Prostate gland (tissue), 2 donors: Measurements from ENCODE around the gene AUTS2.

Source experiments
- CTCF ChIP-seq, 4 experiments: fragments of 200-600 bp in 2 of 4; fragments of 450-650 bp in 2 of 4; sonication (generic) in 2 of 4; IDR thresholded peaks; 1 replicate in 3 of 4; 2 replicates in 1 of 4; pipeline ENCODE4 v1.5.1; 2016 to 2019; ENCODE audit warnings: antibody characterized with exemption in 4 of 4, mild to moderate bottlenecking in 2 of 4, moderate library complexity in 2 of 4
- POLR2A ChIP-seq: fragments of 450-650 bp; IDR thresholded peaks from one replicate; pipeline ENCODE4 v1.6.1; 2016; ENCODE audit warnings: antibody characterized with exemption, mild to moderate bottlenecking
- POLR2AphosphoS5 ChIP-seq: sonication (generic); formaldehyde crosslinking; IDR thresholded peaks from one replicate; pipeline ENCODE4 v1.6.1; 2017; ENCODE audit warnings: antibody characterized with exemption

GRCh38 chr7:69692611-69693010, 94.3 kb downstream of the AUTS2 start:
- TF ChIP-seq POLR2A, result no peak
- no peak for TF ChIP-seq CTCF (IDR thresholded peaks at IDR 0.05)
- TF ChIP-seq POLR2AphosphoS5, result no peak
